Measurements from ENCODE around the gene TCEA2.
"Not testable (repeated sequence)": the region's sequence is repeated elsewhere in the genome, so short reads cannot be mapped to it uniquely, and the experiment has no call there.

DNA sequence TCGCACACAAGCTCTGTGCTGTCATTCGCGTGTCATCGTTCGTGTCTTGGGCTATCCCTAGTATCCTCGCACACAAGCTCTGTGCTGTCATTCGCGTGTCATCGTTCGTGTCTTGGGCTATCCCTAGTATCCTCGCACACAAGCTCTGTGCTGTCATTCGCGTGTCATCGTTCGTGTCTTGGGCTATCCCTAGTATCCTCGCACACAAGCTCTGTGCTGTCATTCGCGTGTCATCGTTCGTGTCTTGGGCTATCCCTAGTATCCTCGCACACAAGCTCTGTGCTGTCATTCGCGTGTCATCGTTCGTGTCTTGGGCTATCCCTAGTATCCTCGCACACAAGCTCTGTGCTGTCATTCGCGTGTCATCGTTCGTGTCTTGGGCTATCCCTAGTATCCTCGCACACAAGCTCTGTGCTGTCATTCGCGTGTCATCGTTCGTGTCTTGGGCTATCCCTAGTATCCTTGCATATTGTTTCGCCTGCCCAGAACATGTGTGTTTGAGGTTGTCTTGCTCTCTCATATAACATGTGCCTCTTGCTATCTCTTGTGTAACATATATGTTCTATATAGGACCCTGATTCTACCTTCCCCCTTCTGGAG, 24.3 kb downstream of the TCEA2 start:
- not testable (repeated sequence) for TF ChIP-seq EZH2 (IDR thresholded peaks at IDR 0.05; ENCODE audit: low read length, missing control alignments)
- TF ChIP-seq, protein P1, sequence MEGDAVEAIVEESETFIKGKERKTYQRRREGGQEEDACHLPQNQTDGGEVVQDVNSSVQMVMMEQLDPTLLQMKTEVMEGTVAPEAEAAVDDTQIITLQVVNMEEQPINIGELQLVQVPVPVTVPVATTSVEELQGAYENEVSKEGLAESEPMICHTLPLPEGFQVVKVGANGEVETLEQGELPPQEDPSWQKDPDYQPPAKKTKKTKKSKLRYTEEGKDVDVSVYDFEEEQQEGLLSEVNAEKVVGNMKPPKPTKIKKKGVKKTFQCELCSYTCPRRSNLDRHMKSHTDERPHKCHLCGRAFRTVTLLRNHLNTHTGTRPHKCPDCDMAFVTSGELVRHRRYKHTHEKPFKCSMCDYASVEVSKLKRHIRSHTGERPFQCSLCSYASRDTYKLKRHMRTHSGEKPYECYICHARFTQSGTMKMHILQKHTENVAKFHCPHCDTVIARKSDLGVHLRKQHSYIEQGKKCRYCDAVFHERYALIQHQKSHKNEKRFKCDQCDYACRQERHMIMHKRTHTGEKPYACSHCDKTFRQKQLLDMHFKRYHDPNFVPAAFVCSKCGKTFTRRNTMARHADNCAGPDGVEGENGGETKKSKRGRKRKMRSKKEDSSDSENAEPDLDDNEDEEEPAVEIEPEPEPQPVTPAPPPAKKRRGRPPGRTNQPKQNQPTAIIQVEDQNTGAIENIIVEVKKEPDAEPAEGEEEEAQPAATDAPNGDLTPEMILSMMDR (conservative IDR thresholded peaks at IDR 0.05 in 1 of 2, IDR thresholded peaks at IDR 0.05 in 1 of 2; ENCODE audit: low read depth in 1 of 2, low read length in 2 of 2): not testable (repeated sequence)

All from fibroblast of lung (primary cell).